Measurements from ENCODE around the gene ETS2.
A peak's percentile ranks its signal among the peaks of the same experiment; 100 is the strongest.

GRCh38 chr21:38804789-38805327 lies 871 bp upstream of the ETS2 start:
- no peak for TF ChIP-seq EP300 (conservative IDR thresholded peaks at IDR 0.05; ENCODE audit: poor library complexity, severe bottlenecking)
- peak; percentile 77 for TF ChIP-seq CTCF (IDR thresholded peaks at IDR 0.05; ENCODE audit: poor library complexity, severe bottlenecking)

All from neural cell (in vitro differentiated cells).